ENCODE data around the gene MUC21.
"Not testable (repeated sequence)": the region's sequence is repeated elsewhere in the genome, so short reads cannot be mapped to it uniquely, and the experiment has no call there.

Gene MUC21

DNA sequence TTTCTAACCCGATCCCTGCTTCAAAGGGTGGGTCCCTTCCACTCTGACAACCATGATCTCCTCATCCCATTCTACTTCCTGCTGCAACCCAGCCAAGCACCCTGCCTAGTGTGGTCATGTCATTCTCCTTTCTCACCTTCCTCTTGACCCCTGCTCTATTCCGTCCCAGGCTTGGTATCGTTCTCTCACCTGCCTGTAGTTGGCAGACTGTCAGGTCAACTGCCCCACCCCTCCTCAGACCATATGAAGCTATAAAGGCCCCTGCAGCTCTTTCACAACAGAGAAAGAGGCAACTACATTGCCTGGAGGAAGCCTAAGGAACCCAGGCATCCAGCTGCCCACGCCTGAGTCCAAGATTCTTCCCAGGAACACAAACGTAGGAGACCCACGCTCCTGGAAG is at the start of gene MUC21:
MUC21 (plus strand) TSS at position 280 of the 400 bp plus-strand sequence. CDS start 241 bp downstream, outside the sequence.
- no peak for DNase-seq

DNA sequence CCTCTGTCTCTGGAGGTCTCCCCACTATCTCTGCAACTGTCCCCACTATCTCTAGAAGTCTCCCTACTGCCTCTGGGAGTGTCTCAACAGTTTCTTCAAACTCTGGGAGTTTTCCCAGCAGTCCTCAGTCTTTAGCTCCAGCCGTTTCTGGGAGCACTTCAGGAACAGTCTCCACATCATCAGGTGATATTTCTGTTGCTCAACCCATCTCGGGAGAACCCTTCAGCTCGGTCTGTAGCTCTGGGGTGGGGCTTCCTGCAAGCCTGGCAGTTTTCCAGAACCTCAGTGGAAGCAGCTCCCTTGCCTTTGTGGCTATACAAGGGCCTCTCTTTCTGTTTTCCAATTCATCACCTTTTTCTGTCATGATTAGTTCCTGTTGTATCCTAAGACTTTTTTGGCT is 48.5 kb upstream of the MUC21 start:
- no peak for DNase-seq

DNA sequence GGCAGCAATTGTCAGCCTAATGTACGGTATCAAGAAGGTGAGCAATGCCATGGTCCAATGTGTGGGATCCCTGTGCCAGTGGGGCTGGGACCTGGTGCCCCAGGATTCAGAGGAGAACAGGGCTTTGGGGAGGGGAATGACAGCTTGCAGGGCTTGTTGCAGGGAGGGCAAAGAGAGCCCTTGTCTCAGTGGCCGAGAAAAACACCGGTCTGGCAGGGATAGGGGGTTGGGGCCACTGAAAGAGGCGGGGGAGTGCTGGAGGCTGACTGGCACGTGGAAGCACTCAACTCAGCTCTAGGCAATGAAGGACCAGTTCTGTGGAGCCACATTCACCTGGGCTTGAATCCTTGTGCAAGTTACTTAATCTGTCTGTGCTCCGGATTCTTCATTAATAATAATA is 46.3 kb upstream of the MUC21 start:
- DNase-seq = no peak

DNA sequence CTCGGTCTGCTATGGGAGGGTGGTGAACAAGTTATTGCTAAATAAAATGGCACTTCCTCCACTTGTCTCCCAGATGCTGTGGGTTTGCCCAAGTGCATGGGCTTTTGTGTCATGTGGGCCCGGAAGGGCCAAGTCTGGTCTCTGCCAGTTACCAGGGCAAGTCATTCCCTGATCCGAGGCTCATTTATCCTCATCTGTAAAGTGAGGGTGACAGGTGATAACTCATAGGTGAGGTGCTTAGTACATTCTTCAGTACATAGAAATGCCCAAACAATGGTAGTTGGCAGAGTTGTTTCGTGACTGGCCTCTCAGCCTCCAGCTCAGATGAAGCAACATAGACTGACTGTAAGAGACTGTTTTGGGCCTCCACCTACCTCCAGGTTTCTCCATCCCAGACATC is 44.8 kb upstream of the MUC21 start:
- no peak for DNase-seq

DNA sequence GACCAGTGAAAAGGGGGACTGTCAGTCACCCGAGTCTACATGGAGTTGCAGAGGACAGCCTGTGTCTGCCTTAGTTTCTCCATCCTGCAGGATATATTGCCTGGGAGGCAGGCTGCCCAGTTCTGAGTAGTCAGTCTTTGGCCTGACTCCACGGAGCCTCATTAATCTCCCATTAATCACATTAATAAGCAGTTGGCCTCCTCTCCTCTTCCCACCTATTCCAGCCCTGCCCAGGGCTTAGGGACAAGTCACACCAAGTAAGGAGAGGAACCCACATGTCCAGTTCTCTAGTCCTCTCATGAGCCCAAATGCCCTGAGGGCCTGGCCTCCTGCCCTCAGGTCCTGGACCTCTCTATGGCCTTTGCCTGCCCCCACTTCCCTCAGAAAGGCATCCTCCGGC is 44.0 kb upstream of the MUC21 start:
- DNase-seq = no peak

DNA sequence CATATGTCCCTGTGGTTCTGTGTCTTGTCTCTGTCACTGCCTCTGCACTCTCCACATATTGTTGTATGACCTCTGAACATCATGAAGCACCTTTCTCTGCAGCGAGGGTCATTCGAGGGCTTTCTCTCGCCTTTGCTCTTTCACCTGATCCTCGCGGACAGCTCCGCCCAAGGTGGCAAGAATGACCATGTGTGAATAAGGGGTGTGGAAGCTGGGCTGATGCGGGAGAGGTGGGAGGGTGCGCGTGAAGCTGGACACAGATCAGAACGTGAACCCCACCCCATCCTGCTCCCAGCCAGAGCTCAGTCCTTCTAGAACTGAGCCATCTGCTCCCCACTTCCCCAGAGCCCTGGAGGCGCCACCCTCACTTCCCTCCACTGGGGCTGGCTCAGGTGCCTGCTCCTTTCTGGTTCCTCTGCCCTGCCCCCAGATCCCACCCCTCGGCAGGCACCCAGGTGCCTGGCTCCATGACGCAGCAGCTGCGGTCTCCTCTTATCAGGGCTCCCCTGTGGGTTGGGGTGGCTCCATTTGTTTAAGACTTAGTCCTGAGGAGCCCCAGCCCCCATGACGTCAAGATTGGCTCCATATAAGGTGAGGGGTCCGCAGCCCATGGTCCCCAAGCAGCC is 43.0 kb upstream of the MUC21 start, which contains the start of gene MUCL3:
MUCL3 (plus strand) TSS at position 613 of the 626 bp plus-strand sequence. CDS start 27 bp downstream, outside the sequence.
- no peak for DNase-seq

DNA sequence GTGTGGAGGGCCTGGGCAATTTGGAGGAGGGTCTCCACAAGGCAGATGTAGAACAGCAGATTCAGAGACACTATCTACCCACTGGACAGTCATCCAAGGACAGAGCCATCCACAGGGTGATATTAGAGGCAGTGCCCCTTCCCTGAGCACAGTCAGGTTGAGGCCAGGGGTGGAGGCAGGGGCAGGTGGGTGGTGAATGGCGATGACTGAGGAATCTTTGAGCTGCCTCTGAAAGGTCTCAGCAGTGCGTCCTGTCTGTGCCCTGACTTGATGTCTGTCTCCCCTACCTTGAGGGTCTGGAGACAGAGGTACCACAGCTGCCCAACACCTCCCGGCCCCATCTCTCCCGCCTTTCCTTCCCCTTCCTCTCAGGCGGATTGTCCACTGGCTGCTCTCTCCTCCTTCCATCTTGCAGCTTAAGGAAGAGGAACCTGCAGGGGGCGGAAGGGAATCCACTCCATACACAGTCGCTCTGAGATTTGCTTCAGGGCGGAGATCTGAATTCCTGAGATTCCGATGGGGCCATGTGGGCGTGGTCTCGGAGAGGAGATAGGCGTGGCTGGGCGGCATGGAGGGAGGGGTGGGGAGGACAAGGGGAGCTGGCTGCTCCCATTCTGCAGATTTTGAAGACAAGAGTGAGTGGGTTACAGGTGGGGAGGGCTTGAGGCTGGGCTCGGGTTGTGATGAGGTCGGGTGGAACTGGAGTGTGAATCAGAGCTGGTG is 41.0 kb upstream of the MUC21 start:
- DNase-seq = no peak

- DNase-seq = no peak
Measured at GRCh38 chr6:30944051-30944450, 39.5 kb upstream of the MUC21 start.

- DNase-seq = no peak
Measured at GRCh38 chr6:30945281-30945680, 38.2 kb upstream of the MUC21 start.

DNA sequence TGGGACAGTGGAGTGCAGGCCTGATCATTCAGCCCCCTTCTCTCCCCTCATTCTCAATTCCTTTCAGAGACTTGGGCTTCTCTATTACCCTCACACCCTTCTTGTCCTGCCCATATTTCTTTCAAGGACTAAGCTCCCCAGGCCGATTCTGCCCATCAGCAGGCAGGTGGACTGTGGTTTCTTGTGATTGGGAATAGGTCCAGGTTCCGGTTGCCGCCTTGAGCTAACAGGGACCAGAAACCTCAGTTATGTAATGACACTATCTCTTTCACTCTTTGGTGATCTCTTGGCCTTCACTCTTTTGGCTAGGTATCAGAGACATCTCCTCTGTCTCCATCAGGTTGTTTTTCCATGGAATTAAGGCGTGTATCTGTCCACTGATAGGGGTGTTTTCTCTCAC is 36.3 kb upstream of the MUC21 start:
- DNase-seq = no peak

GRCh38 chr6:30948811-30949210 is 34.7 kb upstream of the MUC21 start:
- no peak for DNase-seq

GRCh38 chr6:30951907-30952469 is 31.5 kb upstream of the MUC21 start:
- DNase-seq = no peak

GRCh38 chr6:30954631-30955366 is 28.7 kb upstream of the MUC21 start:
- DNase-seq = no peak

GRCh38 chr6:30955367-30956042 is 28.0 kb upstream of the MUC21 start:
- DNase-seq = no peak

GRCh38 chr6:30957716-30958115 is 25.8 kb upstream of the MUC21 start:
- no peak for DNase-seq

- DNase-seq = no peak
Measured at GRCh38 chr6:30960907-30961673, 22.4 kb upstream of the MUC21 start.

GRCh38 chr6:30962716-30963115 is 20.8 kb upstream of the MUC21 start:
- no peak for DNase-seq

GRCh38 chr6:30963641-30964040 is 19.9 kb upstream of the MUC21 start:
- no peak for DNase-seq

GRCh38 chr6:30964075-30964474 is 19.4 kb upstream of the MUC21 start:
- DNase-seq = no peak

GRCh38 chr6:30965140-30965601 is 18.3 kb upstream of the MUC21 start:
- no peak for DNase-seq

DNA sequence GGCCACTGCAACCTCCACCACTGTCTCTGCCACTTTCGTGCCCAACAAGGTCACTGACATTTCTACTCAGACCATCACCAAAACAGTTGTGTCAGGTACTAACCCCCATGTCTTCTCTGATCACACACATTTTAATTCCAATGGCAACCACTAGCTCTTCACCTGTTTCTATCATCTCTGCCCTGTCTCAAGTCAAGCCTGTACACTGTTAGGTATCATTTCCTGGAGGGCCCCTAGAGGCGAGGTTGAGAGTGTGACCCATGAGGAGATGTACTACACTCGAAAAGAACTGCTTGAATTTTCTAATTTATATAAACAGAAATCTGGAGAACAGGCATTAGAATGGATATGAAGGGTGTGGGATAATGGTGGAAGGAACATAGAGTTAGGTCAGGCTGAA is 17.4 kb upstream of the MUC21 start:
- no peak for DNase-seq

DNA sequence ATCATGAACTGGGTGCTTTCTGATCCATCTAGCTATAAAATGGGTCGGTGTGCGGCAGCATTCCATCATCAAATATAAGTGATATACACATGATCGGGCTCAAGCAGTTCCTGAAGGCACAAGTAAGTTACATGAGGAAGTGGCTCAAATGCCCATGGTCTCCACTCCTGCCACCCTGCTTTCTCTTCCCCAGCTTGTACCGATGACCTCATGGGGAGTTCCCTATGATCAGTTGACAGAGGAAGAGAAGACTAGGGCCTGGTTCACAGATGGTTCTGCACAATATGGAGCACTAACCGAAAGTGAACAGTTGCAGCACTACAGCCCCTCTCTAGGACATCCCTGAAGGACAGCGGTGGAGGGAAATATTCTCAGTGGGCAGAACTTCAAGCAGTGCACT is 14.3 kb upstream of the MUC21 start:
- DNase-seq = not testable (repeated sequence)
